Panc1 (cell line): Measurements from ENCODE around the gene DLG3.

Experiments
- CTCF ChIP-seq: fragments of 450-650 bp; IDR thresholded peaks from 2 replicates; pipeline ENCODE4 v1.5.1; 2017; ENCODE audit warnings: mild to moderate bottlenecking
- POLR2AphosphoS5 ChIP-seq: IDR thresholded peaks from 2 replicates; pipeline ENCODE4 v1.6.1; 2012; ENCODE audit warnings: mild to moderate bottlenecking, low read depth, low read length, moderate library complexity

- TF ChIP-seq POLR2AphosphoS5 (no peak), CTCF (no peak)
These were observed 53.5 kb downstream of the DLG3 start for GRCh38 chrX:70498129-70498528.
